ENCODE results near the gene PLD2.
"Not testable (repeated sequence)": the region's sequence is repeated elsewhere in the genome, so short reads cannot be mapped to it uniquely, and the experiment has no call there.

The PLD2 gene

DNA sequence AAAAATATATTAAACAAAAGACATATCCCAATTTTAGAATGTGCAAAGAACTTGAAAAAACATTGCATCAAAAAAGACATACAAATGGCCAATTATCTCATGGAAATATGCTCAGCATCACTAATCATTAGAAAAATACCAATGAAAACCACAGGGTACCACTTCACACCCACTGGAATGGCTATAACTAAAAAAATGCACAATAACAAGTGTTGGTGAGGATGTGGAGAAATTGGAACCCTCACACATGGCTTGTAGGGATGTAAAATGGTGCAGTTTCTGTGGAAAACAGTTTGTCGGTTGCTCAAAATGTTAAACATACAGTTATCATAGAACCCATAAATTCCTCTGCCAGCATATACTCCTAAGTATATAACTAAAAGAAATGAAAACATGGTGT, 11.8 kb upstream of the PLD2 start:
- DNase-seq, result no peak

DNA sequence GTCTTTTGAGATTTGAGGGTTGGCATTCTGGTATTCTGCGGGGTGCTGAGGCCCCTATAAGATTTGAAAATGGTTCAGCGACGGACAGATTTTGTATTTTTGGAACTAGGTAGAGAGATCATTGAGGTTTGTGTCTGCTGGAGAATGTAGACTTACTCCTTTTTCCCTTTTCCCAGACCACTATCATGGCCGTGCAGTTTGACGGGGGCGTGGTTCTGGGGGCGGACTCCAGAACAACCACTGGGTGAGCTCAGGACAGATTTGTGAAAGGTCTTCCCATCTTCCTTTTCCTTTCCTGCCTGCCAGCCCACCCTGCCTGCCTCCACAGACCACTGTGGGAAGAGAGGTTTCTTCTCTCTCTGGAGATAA, 10.4 kb upstream of the PLD2 start:
- no peak for DNase-seq

GRCh38 chr17:4800462-4801196, 6.3 kb upstream of the PLD2 start:
- DNase-seq, result no peak

DNA sequence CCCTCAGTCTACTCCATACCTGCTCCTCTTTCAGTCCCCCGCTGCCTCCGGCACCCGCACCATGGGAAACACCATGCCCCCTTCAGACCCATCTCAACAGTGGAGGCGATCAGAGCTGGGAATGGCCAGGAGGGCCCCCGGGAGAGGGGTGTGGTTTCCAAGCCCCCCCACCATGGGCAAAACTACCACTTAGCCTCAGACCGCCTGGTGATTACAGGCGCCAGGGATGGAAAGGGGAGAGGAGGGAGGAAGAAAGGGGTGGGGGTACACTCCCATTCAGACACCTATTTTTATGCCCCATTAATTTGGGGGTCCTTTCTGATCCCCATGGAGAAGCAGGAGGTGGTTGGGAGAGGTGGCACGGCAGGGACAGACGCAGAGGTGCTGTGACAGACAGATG, 4.7 kb upstream of the PLD2 start, which contains the start of gene C17orf114:
Gene C17orf114, minus strand, starts transcription at position 101 of the 400 bp plus-strand sequence.
- DNase-seq, result no peak

- DNase-seq, result no peak
These were observed 536 bp upstream of the PLD2 start for GRCh38 chr17:4806456-4806776.

DNA sequence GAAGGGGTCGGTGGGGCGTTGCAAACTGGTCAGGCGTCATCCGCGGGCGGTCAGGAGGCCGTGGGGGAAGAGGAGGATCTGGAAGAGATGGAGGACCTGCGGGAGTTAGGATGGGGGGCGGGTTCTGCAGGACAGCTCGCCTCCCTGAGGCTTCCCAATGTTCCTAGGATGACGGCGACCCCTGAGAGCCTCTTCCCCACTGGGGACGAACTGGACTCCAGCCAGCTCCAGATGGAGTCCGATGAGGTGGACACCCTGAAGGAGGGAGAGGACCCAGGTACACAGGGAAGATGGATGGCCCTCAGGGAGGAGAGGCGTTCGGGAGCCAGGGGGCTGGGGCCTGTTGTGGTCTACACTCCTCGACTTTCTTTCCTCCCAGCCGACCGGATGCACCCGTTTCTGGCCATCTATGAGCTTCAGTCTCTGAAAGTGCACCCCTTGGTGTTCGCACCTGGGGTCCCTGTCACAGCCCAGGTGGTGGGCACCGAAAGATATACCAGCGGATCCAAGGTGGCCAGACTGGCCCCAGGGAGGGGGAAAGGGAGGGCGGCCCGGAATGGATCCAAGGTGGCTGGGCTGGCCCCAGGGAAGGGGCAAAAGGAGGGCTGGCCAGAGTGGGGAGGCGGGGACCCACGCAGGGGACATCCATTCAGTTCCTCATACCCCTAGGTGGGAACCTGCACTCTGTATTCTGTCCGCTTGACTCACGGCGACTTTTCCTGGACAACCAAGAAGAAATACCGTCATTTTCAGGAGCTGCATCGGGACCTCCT, 839 bp downstream of the PLD2 start:
- no peak for DNase-seq

DNA sequence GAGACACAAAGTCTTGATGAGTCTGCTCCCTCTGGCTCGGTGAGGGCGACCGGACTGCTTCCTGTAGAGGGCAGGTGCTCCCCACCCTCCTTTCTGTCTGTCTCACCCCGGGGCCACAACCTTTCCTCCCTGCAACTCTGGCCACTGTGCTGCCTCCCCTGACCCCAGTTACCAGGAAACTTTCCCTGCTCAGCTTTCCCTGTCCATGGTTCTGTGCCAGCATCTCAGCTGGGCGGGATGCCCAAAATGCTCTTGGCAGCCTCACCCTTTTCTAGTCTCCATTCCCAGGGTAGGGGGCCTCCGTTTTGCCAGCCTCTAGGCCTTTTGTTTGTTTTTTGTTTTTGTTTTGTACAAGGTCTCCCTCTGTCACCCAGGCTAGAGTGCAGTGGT, 1.4 kb downstream of the PLD2 start:
- no peak for DNase-seq

GRCh38 chr17:4810696-4811290, 3.8 kb downstream of the PLD2 start:
- no peak for DNase-seq

- DNase-seq, result no peak
These were observed 4.5 kb downstream of the PLD2 start for GRCh38 chr17:4811471-4811870.

DNA sequence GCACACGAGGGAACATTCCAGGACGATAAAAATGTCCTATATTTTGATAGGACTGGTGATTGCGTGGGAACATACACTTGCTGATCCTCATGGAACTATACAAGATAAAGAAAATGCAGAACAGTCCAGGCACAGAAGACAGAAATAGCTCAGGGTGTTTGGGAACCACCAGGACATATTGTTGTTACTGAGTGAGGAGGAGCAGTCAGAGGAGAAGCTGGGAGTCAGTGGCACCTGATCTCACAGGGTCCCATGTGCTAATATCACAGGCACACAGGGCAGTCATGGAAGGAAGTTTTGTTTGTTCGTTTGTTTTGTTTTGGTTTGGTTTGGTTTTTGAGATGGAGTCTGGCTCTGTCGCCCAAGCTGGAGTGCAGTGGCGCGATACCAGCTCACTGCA, 5.7 kb downstream of the PLD2 start:
- DNase-seq, result no peak

DNA sequence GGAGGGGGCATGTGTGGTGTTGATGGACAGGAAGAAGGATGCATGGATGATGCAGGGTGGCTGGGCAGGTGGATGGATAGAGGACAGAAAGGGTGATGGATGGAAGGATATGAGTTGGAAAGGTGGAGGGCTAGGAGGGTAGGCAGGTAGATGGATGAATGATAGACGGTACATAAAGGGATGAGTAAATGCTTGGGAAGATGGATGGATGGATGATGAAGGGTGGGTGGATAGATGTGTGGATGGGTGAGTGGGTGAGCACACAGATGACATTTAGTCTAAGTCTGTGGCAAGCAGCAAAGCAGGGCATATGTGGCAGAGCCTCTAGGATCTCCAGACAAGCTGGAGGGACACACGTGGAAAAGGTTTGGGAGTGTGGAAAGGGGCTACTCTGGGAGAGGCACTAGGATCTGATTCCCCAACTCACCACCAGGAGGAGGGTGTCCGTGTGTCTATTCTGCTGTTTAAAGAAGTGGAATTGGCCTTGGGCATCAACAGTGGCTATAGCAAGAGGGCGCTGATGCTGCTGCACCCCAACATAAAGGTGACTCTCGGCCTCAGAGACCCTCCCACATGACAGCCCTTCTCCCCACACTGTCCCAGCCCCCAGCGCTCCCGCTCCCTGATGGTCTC, 8.2 kb downstream of the PLD2 start:
- no peak for DNase-seq

GRCh38 chr17:4816826-4817225, 9.9 kb downstream of the PLD2 start:
- no peak for DNase-seq

DNA sequence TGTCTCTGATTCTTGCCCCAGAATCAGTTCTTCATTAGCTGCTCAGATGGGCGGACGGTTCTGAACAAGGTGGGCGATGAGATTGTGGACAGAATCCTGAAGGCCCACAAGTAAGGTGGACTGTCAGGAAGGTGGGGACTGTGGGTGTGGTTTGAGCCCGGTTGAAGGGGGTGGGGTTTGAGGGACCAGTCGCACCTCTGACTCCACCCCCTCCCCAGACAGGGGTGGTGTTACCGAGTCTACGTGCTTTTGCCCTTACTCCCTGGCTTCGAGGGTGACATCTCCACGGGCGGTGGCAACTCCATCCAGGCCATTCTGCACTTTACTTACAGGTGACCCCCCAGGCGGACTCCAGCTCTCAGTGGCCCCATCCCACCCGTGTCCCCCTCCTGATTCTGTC, 11.3 kb downstream of the PLD2 start:
- no peak for DNase-seq

- DNase-seq, result no peak
These were observed 15.9 kb downstream of the PLD2 start for GRCh38 chr17:4822835-4823234.

GRCh38 chr17:4823373-4824089, 16.6 kb downstream of the PLD2 start:
- DNase-seq, result no peak

DNA sequence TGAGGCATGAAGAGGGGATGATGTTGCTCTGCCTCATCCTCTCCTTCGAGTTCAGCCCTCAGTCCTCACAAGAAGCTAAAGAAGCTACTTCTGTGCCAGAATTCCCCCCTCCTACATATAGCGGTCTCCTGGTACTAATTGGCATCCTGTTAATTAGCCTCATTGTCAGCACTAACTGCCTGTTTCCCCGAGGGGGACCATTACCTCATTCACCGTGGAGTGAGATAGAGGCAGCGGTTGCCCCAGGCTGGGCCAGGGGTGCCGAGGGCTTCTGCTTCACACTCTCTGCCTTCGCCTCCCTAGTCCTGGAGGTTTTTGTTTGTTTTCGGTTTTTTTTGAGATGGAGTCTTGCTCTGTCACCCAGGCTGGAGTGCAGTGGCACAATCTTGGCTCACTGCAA, 20.4 kb downstream of the PLD2 start:
- DNase-seq, result no peak

- not testable (repeated sequence) for DNase-seq
These were observed 25.9 kb downstream of the PLD2 start for GRCh38 chr17:4832829-4833177.

DNA sequence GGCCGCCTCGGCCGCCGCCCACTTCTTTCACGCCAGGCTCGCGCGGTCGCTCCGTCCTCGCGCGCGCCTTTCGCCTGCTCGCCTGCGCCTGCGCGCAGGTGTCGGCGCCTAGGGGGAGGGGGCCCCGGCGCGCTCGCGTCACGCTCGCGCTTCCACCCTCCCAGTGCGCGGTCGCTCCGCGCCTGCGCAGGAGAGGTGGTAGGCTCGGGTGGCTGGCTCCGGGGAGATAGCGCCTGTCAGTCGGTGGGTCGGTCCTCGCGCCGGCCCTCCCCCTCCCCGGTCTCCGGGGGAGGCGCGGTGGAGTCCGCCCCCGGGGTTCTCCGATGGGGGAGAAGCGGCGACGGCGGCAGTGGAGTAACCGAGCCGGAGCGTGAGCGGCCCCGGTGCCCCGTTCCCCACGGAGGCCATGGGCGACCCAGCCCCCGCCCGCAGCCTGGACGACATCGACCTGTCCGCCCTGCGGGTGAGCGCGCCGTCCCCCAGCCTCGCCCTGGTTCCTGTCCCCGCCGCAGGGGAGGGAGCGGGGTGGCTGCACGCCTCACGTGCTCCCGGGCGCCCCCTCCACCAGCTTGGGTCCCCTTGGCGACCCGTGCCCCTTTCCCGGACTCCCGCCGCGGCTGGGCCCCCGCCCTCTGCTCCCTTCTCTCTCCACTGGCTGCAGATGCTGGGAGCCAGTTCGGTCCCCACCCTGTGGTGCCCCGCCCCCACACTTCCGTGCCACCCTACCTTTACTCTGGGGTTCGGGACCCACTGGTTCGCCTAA, 26.4 kb downstream of the PLD2 start, which contains the start of gene MINK1:
Gene MINK1, plus strand, starts transcription at position 163 of the 763 bp plus-strand sequence. Its CDS starts 244 bp downstream, at position 407.
- peak; percentile 37 for DNase-seq

- DNase-seq, result no peak
These were observed 27.2 kb downstream of the PLD2 start for GRCh38 chr17:4833941-4834680.

DNA sequence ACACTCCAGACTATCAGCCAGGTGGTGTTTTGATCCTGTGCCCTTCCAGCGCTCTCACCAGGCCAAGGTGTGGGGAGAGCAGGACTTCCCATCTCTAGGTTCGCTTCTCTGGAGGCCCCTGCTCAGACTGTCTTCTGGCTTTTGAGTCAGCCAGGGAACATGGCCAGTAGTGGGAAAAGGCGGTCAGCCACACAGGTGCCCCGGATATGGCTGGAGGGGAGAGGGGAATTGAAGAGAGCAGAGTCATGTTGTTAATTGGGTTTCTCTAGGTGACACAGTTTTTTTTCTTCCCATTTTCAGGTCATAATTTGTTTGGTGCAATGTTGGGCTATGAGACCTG, 27.7 kb downstream of the PLD2 start:
- no peak for DNase-seq

- no peak for DNase-seq
These were observed 29.3 kb downstream of the PLD2 start for GRCh38 chr17:4836221-4836620.

Measured in NCI-H2029 treated with DMSO at 0.1 percent for 48 hours (cell line).